Mesothelial cell of epicardium (in vitro differentiated cells): Measurements from ENCODE around the gene TBC1D5. TPM values are rescaled to one million over a fixed set of nuclear protein-coding genes. Genes with fewer than 3 reads are reported as not detected.

Experiments used
- DNase-seq, 2 experiments: peaks; one replicate each; pipeline ENCODE4 v3.0.0; 2021; ENCODE audit warnings: low spot score in 2 of 2; ENCODE audit not compliant: unreplicated experiment in 2 of 2
- H3K27ac Mint-ChIP-seq: 2 replicates; pipeline ENCODE4 v1.8.0; 2021; ENCODE audit warnings: mixed read lengths
- H3K27me3 Mint-ChIP-seq: 2 replicates; pipeline ENCODE4 v1.8.0; 2021; ENCODE audit warnings: low read depth, mixed read lengths
- H3K36me3 Mint-ChIP-seq: 2 replicates; pipeline ENCODE4 v1.8.0; 2021; ENCODE audit warnings: mixed read lengths
- H3K4me1 Mint-ChIP-seq: 2 replicates; pipeline ENCODE4 v1.8.0; 2021; ENCODE audit warnings: mixed read lengths
- H3K4me3 Mint-ChIP-seq: 2 replicates; pipeline ENCODE4 v1.8.0; 2021; ENCODE audit warnings: mild to moderate bottlenecking, moderate library complexity, mixed read lengths
- H3K9me3 Mint-ChIP-seq: 2 replicates; pipeline ENCODE4 v1.8.0; 2021; ENCODE audit warnings: mixed read lengths
- CTCF ChIP-seq: fragments of 200-600 bp; sonication (generic); IDR thresholded peaks from one replicate; pipeline ENCODE4 v1.5.0; 2021; ENCODE audit warnings: antibody characterized with exemption; ENCODE audit not compliant: unreplicated experiment
- total RNA-seq: library from RNA; stranded (reverse); gene quantifications from 3 replicates; pipeline ENCODE4 v1.2.1, GENCODE V29; 2021

TBC1D5 gene
- total RNA-seq, 1 donor from 2014 or later: 75.3 TPM

- Mint-ChIP-seq H3K36me3 (no peaks in the 10 kb centered on the region), H3K4me3 (no peak overlapping the region), H3K4me1 (no peaks in the 10 kb centered on the region), H3K27ac (no peak overlapping the region), H3K27me3 (no peaks in the 10 kb centered on the region), H3K9me3 (no peaks in the 10 kb centered on the region)
- no peak for DNase-seq
- TF ChIP-seq CTCF: no peak
Measured at GRCh38 chr3:17761563-17761962, 19.1 kb upstream of the TBC1D5 start.

- no peaks in the 10 kb centered on the region for H3K27me3 Mint-ChIP-seq
- TF ChIP-seq CTCF: no peak
- H3K9me3 Mint-ChIP-seq: no peaks in the 10 kb centered on the region
- H3K4me1 Mint-ChIP-seq: peaks cover 6% of the 10 kb centered on the region
- DNase-seq: no peak
- no peak overlapping the region for H3K4me3 Mint-ChIP-seq
- H3K27ac Mint-ChIP-seq: no peak overlapping the region
- H3K36me3 Mint-ChIP-seq: no peaks in the 10 kb centered on the region
Measured at GRCh38 chr3:17759901-17760300, 17.5 kb upstream of the TBC1D5 start.

- H3K9me3 Mint-ChIP-seq: no peaks in the 10 kb centered on the region
- peaks cover 8% of the 10 kb centered on the region for H3K4me1 Mint-ChIP-seq
- no peak for TF ChIP-seq CTCF
Measured at GRCh38 chr3:17755836-17756235, 13.4 kb upstream of the TBC1D5 start.

GRCh38 chr3:17753632-17753992, 11.2 kb upstream of the TBC1D5 start:
- TF ChIP-seq CTCF: no peak
- Mint-ChIP-seq H3K27me3 (no peaks in the 10 kb centered on the region), H3K9me3 (no peaks in the 10 kb centered on the region), H3K27ac (no peak overlapping the region), H3K4me1 (peaks cover 8% of the 10 kb centered on the region), H3K36me3 (no peaks in the 10 kb centered on the region), H3K4me3 (no peak overlapping the region)
- DNase-seq: no peak

More at GRCh38 chr3:17755836-17756235, 13.4 kb upstream of the TBC1D5 start:
- no peak for DNase-seq
- Mint-ChIP-seq H3K27me3 (no peaks in the 10 kb centered on the region), H3K36me3 (no peaks in the 10 kb centered on the region), H3K27ac (no peak overlapping the region), H3K4me3 (no peak overlapping the region)

GRCh38 chr3:17752876-17753631, 10.6 kb upstream of the TBC1D5 start:
- Mint-ChIP-seq H3K4me3 (no peak overlapping the region), H3K27ac (no peak overlapping the region)
- TF ChIP-seq CTCF: no peak

More at GRCh38 chr3:17752876-17753631, 10.6 kb upstream of the TBC1D5 start:
- DNase-seq: no peak
- Mint-ChIP-seq H3K36me3 (no peaks in the 10 kb centered on the region), H3K4me1 (peaks cover 8% of the 10 kb centered on the region), H3K9me3 (no peaks in the 10 kb centered on the region), H3K27me3 (no peaks in the 10 kb centered on the region)
